SH-SY5Y (cell line): ENCODE measurements around the gene FLOT1.

Experiments
- GATA2 ChIP-seq: IDR thresholded peaks from 2 replicates; pipeline ENCODE4 v1.6.1; 2011; ENCODE audit warnings: mild to moderate bottlenecking, low read depth, low read length
- GATA3 ChIP-seq: IDR thresholded peaks from 2 replicates; pipeline ENCODE4 v1.6.1; 2011; ENCODE audit warnings: low read depth, mild to moderate bottlenecking, low read length, moderate library complexity

The FLOT1 gene

DNA sequence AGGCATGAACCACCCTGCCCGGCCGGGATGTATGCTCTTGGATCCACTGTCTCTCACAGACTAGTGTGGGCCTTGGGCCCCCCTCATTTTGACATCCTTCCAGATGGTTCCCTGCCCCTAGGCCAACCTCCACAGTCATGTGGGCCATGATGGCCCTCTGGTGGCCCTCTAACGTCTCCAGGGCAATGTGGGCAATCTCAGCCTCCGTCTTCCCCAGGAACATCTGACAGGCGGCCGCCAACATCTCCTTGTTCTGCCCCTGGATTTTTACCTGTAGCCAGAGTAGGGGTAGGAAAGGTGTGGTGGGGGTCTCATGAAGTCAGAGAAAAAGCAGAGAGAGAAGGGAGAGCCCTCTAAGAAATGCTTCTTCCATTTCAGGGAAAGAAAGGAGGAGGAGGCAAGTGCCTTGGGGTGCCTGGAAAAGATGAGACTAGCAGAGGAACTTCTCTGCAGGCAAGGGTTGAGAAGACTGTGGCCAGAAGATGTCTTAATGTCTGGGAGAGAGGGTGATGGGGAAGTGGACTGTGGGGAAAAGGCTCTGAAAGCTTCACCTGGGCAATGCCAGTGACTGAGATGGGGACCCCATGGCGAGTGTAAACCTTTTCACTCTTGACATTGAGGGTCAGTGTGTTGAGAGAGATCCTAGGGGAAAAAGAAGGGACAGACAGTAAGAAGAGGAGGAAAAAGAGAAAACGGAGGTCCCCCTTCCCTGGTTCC is 1.3 kb downstream of the FLOT1 start:
- TF ChIP-seq GATA2 = no peak

DNA sequence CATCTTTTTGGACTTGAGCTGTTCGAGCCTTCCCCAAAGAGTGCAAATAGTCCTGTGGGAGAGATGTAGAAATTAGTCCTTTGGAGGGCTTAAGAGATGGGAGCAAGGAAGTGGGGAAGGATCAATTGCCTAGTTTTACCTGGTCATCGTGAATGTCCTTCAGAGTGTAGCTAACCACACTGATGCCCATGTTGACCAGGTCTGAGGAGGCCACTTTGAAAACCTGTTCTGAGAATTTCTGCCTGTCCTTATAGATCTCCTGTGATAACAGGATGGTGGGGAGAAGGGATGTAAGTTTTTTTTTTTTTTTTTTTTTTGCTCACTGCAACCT is 2.0 kb downstream of the FLOT1 start:
- TF ChIP-seq GATA2 = no peak
- TF ChIP-seq GATA3 = no peak

DNA sequence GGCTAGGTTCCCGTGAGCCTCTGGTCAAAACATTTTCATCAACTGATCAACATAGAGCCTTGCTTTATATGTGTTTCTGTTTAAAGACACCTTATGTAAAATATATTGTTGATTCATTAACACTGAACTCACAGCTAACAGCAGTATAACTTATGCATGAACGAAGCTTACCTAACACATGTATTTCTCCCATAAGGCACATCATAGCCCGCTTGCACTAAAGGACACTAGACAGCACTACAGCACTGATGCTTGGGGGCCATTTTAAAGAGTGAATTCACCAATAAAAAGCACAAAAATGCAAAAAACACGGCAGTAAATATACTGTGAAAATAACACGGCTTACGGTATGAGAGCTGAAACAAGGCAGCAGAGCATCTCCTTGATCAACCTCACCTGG is 4.0 kb downstream of the FLOT1 start:
- TF ChIP-seq GATA3 (no peak), GATA2 (no peak)

DNA sequence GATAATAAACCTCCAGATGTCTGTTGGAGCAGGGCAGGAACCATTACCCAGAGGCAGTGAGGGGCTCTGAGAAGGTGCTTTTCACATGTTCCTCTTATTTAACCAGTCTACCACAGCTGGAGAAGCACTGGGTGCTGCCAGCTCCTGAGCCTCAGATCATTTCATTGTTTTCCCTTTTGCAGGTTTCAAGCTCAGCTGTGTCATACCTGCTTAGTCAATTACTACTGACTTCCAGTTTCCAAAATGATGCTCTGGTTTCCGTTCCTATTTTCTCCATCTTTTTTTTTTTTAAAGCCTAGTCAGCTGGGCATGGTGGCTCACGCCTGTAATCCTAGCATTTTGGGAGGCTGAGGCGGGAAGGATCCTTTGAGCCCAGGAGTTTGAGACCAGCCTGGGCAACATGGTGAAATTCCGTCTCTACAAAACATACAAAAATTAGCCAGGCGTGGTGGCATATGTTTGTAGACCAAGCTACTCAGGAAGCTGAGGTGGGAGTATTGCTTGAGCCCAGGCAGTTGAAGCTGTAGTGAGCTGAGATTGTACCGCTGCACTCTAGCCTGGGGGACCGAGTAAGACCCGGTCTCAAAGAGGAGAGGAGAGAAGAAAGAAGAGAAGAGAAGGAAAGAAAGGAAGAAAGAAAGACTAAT is 6.7 kb downstream of the FLOT1 start:
- TF ChIP-seq GATA3 (no peak), GATA2 (no peak)

DNA sequence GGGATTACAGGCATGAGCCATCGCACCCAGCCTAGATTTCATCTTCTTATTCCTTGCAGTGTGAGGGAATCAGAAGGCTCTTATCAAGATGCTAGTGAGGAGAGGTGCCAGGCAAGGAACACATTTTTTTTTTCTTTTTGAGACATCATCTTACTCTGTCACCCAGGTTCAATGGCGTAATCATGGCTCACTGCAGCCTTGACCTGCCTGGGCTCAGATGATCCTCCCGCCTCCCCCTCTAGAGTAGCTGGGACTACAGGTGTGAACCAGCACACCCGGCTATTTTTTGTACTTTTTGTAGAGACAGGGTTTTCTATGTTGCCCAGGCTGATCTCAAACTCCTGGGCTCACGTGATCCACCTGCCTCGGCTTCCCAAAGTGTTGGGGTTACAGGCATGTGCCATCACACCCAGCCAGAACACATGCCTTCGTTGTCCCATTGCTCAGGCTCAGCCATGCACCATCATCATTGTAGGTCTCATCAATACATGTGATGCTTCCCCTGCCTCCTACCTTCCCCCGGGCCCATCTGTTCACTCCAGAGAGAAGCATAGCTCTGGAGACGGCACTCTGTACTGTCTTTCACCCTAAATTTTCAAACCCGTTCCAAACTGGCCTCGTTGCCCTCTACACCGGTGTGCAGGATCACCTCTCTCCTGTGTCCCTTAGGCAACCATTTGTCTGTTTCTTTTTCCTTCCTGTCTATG is 10.1 kb downstream of the FLOT1 start:
- TF ChIP-seq GATA3 = no peak
- TF ChIP-seq GATA2 = no peak

DNA sequence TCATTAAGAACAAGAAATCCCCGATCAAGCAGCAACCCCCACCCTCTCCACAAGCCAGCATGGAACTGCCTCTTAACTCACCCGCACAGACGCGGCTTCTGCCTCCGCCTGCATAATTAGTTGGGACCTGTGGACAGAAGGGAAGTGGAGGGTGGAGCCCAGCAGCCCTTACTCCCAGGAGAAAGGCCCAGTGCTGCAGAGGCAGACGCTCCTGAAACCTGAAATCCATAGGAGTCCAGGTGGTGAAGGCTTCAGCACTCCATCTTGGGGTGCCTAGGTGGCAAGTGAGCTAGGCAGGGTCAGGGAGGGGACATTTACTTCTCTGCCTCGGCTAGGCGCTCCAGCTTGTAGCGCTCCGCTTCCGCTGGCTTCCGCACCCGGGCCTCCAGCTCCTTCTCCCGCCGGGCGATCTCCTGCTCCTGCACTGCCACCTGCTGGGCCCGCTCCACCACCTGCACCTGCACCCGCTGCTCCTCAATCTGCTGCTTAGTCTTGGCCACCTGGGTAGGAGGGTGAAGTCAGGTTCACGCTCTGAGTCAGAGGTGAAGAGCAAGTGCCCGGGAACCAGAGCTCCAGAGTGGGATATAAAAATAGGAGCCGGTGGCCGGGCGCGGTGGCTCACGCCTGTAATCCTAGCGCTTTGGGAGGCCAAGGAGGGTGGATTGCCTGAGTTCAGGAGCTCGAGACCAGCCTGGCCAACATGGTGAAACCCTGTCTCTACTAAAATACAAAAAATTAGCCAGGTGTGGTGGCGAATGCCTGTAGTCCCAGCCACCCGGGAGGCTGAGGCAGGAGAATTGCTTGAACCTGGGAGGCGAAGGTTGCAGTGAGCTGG is 11.7 kb downstream of the FLOT1 start:
- TF ChIP-seq GATA2 (no peak), GATA3 (no peak)

DNA sequence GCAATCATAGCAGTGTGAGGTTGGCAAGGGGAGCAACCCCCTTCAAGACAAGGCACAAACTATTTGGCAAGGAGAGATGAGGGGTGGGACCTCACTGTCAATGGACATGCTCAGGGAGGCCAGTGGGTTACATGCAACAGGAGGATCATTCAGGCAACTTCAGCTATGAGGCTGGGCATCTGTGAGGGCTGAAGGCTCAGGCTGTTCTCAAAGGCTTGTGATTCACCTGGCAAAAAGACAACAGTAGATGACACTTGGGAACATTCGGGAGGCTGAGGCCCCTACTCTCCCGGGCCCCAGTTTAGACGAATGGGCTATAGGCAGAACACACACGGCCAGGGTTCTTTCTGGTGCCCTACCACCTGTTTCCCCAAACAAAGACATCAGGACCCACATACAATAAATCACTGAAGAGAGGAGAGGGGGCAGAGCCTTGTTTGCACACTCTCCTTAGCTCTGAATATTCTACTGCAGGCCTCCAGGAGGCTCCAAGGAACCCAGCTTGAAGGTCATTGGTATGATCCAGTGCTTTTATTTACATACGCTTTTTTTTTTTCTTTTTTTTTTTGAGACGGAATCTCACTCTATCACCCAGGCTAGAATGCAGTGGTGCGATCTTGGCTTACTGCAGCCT is 14.4 kb downstream of the FLOT1 start:
- no peak for TF ChIP-seq GATA2
- TF ChIP-seq GATA3 = no peak

DNA sequence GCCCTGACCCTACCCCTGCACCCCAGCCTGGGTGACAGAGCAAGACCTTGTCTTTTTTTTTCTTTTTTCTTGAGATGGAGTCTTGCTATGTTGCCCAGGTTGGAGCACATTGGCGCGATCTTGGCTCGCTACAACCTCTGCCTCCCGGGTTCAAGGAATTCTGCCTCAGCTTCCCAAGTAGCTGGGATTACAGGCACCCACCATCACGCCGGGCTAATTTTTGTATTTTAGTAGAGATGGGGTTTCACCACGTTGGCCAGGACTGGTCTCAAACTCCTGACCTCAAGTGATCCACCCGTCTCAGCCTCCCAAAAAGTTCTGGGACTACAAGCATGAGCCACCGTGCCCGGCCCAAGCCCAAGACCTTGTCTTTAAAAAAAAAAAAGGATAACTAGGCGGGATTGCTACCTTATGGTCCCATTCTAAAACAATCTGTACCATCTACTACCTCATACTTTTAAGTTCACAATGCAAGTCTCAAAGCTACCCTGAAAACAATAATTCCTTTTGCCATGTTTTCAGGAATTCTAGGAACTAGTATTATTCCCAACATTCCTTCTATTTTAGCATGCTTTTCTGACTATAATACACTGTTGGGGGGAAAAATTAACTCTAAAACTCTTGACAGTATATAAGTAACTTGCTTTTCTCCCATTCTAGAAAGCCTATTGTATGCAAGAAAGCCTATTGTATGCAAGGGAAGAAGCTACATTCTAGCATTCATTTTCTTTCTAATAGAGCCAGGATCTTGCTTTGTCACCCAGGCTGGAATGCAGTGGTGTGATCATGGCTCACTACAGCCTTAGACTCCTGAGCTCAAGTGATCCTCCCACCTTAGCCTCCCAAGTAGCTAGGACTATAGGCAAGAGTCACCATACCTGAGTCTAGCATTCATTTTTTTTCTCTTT is 15.7 kb downstream of the FLOT1 start:
- TF ChIP-seq GATA3 = no peak
- no peak for TF ChIP-seq GATA2

DNA sequence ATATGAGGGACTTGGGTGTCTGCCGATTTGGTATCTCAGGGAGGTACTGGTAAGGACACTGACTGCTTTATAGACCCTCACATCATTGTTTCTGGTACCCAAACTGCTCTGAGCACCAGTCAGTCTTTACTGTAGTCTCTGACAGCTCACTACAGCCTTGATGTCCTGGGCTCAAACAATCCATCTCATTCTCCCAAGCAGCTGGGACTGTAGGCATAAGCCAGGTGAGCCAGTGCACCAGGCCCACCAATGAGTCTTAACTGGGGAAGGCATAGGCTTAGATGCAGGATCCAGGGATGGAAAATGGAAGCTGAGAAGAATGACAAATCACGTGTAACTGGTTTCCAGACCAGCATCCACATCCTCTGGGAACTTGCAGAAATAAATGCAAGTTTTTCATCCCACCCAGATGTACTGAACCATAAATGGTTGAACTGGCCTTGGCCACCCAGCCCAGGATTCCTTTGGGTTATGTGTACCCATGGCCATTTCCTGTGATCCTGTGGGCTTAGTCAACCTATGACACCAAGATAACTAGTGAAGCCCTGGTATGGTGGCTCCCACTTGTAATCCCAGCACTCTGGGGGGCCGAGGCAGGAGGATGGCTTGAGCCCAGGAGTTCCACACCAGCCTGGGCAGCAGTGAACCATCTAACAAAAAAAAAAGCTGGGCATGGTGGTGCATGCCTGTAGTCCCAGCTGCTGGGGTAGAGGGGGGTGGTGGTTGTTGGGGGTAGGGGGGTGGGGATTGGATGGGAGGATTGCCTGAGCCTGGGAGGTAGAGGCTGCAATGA is 16.6 kb downstream of the FLOT1 start:
- TF ChIP-seq GATA3 (no peak), GATA2 (no peak)

DNA sequence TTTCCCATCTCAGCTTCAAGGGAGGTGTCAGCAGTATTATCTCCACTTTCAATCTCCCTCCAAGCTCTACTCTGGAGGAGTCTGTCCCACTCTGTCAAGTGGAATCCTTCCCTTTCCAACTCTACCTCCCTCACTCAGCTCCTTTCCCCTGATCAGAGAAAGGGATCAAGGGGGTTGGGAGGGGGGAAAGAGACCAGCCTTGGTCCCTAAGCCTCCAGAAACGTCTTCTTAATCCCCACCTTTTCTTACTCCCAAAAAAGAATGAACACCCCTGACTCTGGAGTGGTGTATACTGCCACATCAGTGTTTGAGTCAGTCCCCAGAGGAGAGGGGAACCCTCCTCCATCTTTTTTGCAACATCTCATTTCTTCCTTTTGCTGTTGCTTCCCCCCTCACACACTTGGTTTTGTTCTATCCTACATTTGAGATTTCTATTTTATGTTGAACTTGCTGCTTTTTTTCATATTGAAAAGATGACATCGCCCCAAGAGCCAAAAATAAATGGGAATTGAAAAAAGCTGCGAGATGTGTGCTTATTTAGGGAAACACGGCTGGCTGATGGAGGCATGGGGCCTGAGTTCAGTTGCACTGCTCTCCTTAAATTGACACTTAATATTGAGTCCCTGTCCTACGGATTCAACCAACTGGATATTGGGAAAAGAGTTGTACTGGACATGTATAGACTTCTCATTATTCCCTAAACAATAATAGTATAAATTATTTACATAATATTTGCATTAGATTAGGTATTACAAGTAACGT is 17.4 kb downstream of the FLOT1 start:
- TF ChIP-seq GATA2 (peak; percentile 40; the same call in 1 of the 2 replicates), GATA3 (no peak)

- TF ChIP-seq GATA2 (peak; percentile 80), GATA3 (no peak)
Observed at GRCh38 chr6:30722280-30723112, 20.0 kb downstream of the FLOT1 start.
